T-cell (primary cell): Measurements from ENCODE around the gene PARVG. TPM values are rescaled to one million over a fixed set of nuclear protein-coding genes. Genes with fewer than 3 reads are reported as not detected.

Source experiments
- ATAC-seq, 4 experiments: fragments of 200-7000 bp in 3 of 4; fragments of 150-1000 bp in 1 of 4; cut with Tn5 transposase; replicated peaks in 1 of 4; 1 replicate in 3 of 4; 2 replicates in 1 of 4; pipeline ENCODE4 v1.10.0; 2021; ENCODE audit warnings: moderate library complexity in 3 of 4, mild to moderate bottlenecking in 2 of 4, moderate number of reproducible peaks in 1 of 4
- CTCF ChIA-PET, 2 donors: fragments of 300-600 bp; sonication (Branson Sonifier 250); formaldehyde crosslinking; loops; one replicate each; lab custom pipeline; 2022; ENCODE audit warnings: antibody characterized with exemption in 2 of 2; lab: Charles Lee
- POLR2A ChIA-PET, 2 donors: fragments of 300-600 bp; sonication (Branson Sonifier 250); formaldehyde crosslinking; loops; one replicate each; lab custom pipeline; 2022; ENCODE audit warnings: antibody characterized with exemption in 2 of 2; lab: Charles Lee
- DNase-seq, 35 experiments: peaks; one replicate each; pipeline versions ENCODE4 v3.0.0 to v3.0.0-alpha.2; 2013 to 2023
- H3K27ac ChIP-seq: one replicate; pipeline ENCODE4 v1.5.1; 2013; ENCODE audit warnings: low read length
- H3K27me3 ChIP-seq, 2 experiments: replicated peaks in 1 of 2; 1 replicate in 1 of 2; 2 replicates in 1 of 2; pipeline versions ENCODE4 v1.6.1 to v1.7.0; 2013; ENCODE audit warnings: low read length in 1 of 2, mixed read lengths in 1 of 2; ENCODE audit not compliant: control insufficient read depth in 2 of 2, insufficient read depth in 2 of 2; ENCODE audit errors: extremely low read depth in 1 of 2
- H3K36me3 ChIP-seq, 2 donors: 1 replicate in 1 of 2; 2 replicates in 1 of 2; pipeline versions ENCODE4 v1.6.1 to v1.7.0; 2013; ENCODE audit warnings: low read length in 1 of 2; ENCODE audit not compliant: control insufficient read depth in 2 of 2, insufficient read depth in 1 of 2; ENCODE audit errors: extremely low read depth in 1 of 2
- H3K4me1 ChIP-seq, 2 experiments: 1 replicate in 1 of 2; 2 replicates in 1 of 2; pipeline versions ENCODE4 v1.6.1 to v1.7.0; 2013; ENCODE audit warnings: low read length in 2 of 2, mixed read lengths in 1 of 2; ENCODE audit not compliant: insufficient read depth in 2 of 2, control insufficient read depth in 1 of 2; ENCODE audit errors: extremely low read depth in 1 of 2
- H3K4me3 ChIP-seq, 2 donors: 1 replicate in 1 of 2; 2 replicates in 1 of 2; pipeline versions ENCODE4 v1.5.1 to v1.7.0; 2013; ENCODE audit warnings: mild to moderate bottlenecking in 2 of 2, low read length in 1 of 2, moderate library complexity in 1 of 2; ENCODE audit not compliant: control insufficient read depth in 1 of 2; ENCODE audit errors: extremely low read depth in 1 of 2
- H3K9me3 ChIP-seq: 2 replicates; pipeline ENCODE4 v1.7.0; 2013
- H3K27ac Mint-ChIP-seq, 2 donors: one replicate each; pipeline ENCODE4 v1.8.0; 2020 to 2021; ENCODE audit warnings: mild to moderate bottlenecking in 2 of 2, mixed read lengths in 2 of 2
- H3K27me3 Mint-ChIP-seq, 2 donors: one replicate each; pipeline ENCODE4 v1.8.0; 2021 to 2022; ENCODE audit warnings: mixed read lengths in 2 of 2
- H3K36me3 Mint-ChIP-seq: one replicate; pipeline ENCODE4 v1.8.0; 2021; ENCODE audit warnings: mixed read lengths
- H3K4me1 Mint-ChIP-seq, 3 donors: one replicate each; pipeline ENCODE4 v1.8.0; 2020 to 2022; ENCODE audit warnings: mixed read lengths in 3 of 3, mild to moderate bottlenecking in 1 of 3
- H3K4me3 Mint-ChIP-seq, 3 donors: one replicate each; pipeline ENCODE4 v1.8.0; 2020 to 2022; ENCODE audit warnings: mild to moderate bottlenecking in 3 of 3, mixed read lengths in 3 of 3, moderate library complexity in 3 of 3
- H3K9me3 Mint-ChIP-seq, 3 donors: one replicate each; pipeline ENCODE4 v1.8.0; 2020 to 2022; ENCODE audit warnings: mixed read lengths in 3 of 3
- WGBS: methylation state at CpG from one replicate; pipeline ENCODE4 v1.1.5; 2013; ENCODE audit warnings: missing lambda C conversion rate; ENCODE audit not compliant: insufficient coverage; 5-methylcytosine and 5-hydroxymethylcytosine counted together
- total RNA-seq, 35 experiments: library from RNA in 6 of 35; stranded (reverse) in 6 of 35; fragments of 120-200 nt in 1 of 35; gene quantifications; one replicate each; pipeline versions ENCODE4 v1.2.1 to v1.2.4 and lab custom pipeline; 2013 to 2026

PARVG gene
- total RNA-seq, 5 donors from 2014 or later (not counting 1 experiment from before 2014, with no cell fraction given) = 153 to 236 (median 197) TPM

- no peaks in the 10 kb centered on the region for H3K4me1 Mint-ChIP-seq
- POLR2A ChIA-PET = no interaction called here
- no peak overlapping the region for H3K4me3 Mint-ChIP-seq
- DNase-seq = no peak
- Histone ChIP-seq H3K4me1 (no peaks in the 10 kb centered on the region), H3K36me3 (no peaks in the 10 kb centered on the region), H3K4me3 (no peak overlapping the region), H3K9me3 (no peaks in the 10 kb centered on the region), H3K27me3 (peaks cover 0 to 47% of the 10 kb centered on the region in 2 experiments), H3K27ac (no peak overlapping the region)
- CTCF ChIA-PET = no interaction called here
- peaks cover 4% of the 10 kb centered on the region for H3K36me3 Mint-ChIP-seq
- H3K27me3 Mint-ChIP-seq = peaks cover 12 to 23% of the 10 kb centered on the region in 2 donors
- no peak overlapping the region for H3K27ac Mint-ChIP-seq
- H3K9me3 Mint-ChIP-seq = peaks cover 0 to 14% (median 10%) of the 10 kb centered on the region in 3 donors
- WGBS = 80% methylated on average over 8 of the region's 10 CpGs
- ATAC-seq = no peak
These were observed 68.2 kb downstream of the PARVG start for GRCh38 chr22:44248926-44249325.

DNA sequence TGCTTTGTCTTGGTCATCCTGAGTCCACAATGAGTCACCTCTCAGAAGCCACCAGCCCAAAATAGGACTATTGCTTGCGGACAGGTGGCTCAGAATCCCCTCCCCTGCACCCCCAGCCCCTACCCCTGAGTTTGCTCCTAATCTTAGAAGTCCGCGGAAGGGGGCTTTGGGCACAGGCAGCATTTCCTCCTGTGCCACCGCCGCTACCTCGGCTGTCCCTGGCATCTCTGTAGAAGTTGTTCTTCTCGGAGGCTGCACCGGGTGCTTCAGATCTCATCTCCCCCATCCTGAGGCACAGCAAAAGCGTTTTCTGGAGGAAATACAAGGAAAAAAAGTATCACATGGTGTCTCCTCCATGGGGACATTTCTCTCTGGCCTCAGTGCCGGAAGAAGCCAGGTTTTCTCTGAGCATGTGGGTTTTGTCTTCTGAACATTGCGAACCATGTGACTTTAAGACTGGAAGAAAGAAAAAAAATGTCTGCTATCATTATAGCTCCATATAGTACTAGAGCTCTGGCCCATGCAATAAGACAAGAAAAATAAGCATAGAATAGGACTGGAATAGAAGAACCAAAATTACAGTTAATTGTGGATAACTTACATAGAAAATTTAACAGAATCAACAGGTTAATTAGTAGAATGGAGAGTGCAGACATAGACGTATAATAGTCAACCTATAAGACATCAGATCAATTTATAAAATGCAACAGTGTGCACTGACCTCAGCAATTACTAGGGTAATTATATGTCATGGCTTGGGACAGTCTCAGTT, 68.8 kb downstream of the PARVG start:
- ATAC-seq = no peak
- no peak for DNase-seq
- Mint-ChIP-seq H3K27me3 (peaks cover 14 to 16% of the 10 kb centered on the region in 2 donors), H3K4me3 (no peak overlapping the region), H3K4me1 (no peaks in the 10 kb centered on the region), H3K36me3 (peaks cover 4% of the 10 kb centered on the region), H3K9me3 (peaks cover 0 to 14% (median 10%) of the 10 kb centered on the region in 3 donors), H3K27ac (no peak overlapping the region)
- Histone ChIP-seq H3K27ac (no peak overlapping the region), H3K4me1 (no peaks in the 10 kb centered on the region), H3K9me3 (no peaks in the 10 kb centered on the region), H3K36me3 (no peaks in the 10 kb centered on the region), H3K4me3 (no peak overlapping the region), H3K27me3 (peaks cover 0 to 41% of the 10 kb centered on the region in 2 experiments)
- ChIA-PET POLR2A (no interaction called here), CTCF (no interaction called here)
- 97% methylated on average over 5 of the region's 12 CpGs for WGBS

GRCh38 chr22:44254811-44255210, 74.1 kb downstream of the PARVG start:
- Histone ChIP-seq H3K36me3 (no peaks in the 10 kb centered on the region), H3K4me3 (no peak overlapping the region), H3K27me3 (peaks cover 3 to 5% of the 10 kb centered on the region in 2 experiments), H3K27ac (no peak overlapping the region), H3K4me1 (peaks cover 0 to 6% of the 10 kb centered on the region in 2 experiments), H3K9me3 (no peaks in the 10 kb centered on the region)
- no CpG with 5 or more reads among the region's 2 CpGs for WGBS
- ChIA-PET CTCF (no interaction called here), POLR2A (no interaction called here)
- no peak for ATAC-seq
- Mint-ChIP-seq H3K27ac (no peak overlapping the region), H3K9me3 (peaks cover 0 to 9% (median 6%) of the 10 kb centered on the region in 3 donors), H3K27me3 (peaks cover 3 to 17% of the 10 kb centered on the region in 2 donors), H3K4me3 (no peak overlapping the region), H3K36me3 (peaks cover 1% of the 10 kb centered on the region), H3K4me1 (peaks cover 0 to 7% (median 2%) of the 10 kb centered on the region in 3 donors)
- DNase-seq = no peak

GRCh38 chr22:44256085-44256484, 75.4 kb downstream of the PARVG start:
- peaks cover 3 to 5% of the 10 kb centered on the region in 2 experiments for H3K27me3 ChIP-seq
- Mint-ChIP-seq H3K27ac (no peak overlapping the region), H3K4me3 (no peak overlapping the region), H3K4me1 (peaks cover 0 to 9% (median 2%) of the 10 kb centered on the region in 3 donors), H3K36me3 (no peaks in the 10 kb centered on the region), H3K9me3 (no peaks in the 10 kb centered on the region), H3K27me3 (peaks cover 0 to 17% of the 10 kb centered on the region in 2 donors)
- no peak overlapping the region for H3K4me3 ChIP-seq
- no peak for DNase-seq
- no peak for ATAC-seq
- POLR2A ChIA-PET = no interaction called here
- CTCF ChIA-PET = no interaction called here
- peaks cover 0 to 6% of the 10 kb centered on the region in 2 experiments for H3K4me1 ChIP-seq
- no peaks in the 10 kb centered on the region for H3K9me3 ChIP-seq
- H3K27ac ChIP-seq = no peak overlapping the region
- H3K36me3 ChIP-seq = no peaks in the 10 kb centered on the region
- 72% methylated on average over 6 of the region's 6 CpGs for WGBS

- H3K27me3 Mint-ChIP-seq = peaks cover 0 to 17% of the 10 kb centered on the region in 2 donors
These were observed 76.1 kb downstream of the PARVG start for GRCh38 chr22:44256556-44257485.

More at GRCh38 chr22:44256556-44257485, 76.1 kb downstream of the PARVG start:
- H3K36me3 ChIP-seq = no peaks in the 10 kb centered on the region
- no peak overlapping the region for H3K27ac ChIP-seq
- WGBS = 68% methylated on average over 7 of the region's 13 CpGs
- peaks cover 0 to 9% (median 2%) of the 10 kb centered on the region in 3 donors for H3K4me1 Mint-ChIP-seq
- ATAC-seq (no peak), DNase-seq (no peak)
- H3K4me1 ChIP-seq = peaks cover 0 to 6% of the 10 kb centered on the region in 2 experiments
- H3K27ac Mint-ChIP-seq = no peak overlapping the region
- POLR2A ChIA-PET = no interaction called here
- no peaks in the 10 kb centered on the region for H3K36me3 Mint-ChIP-seq
- H3K9me3 Mint-ChIP-seq = no peaks in the 10 kb centered on the region
- CTCF ChIA-PET = no interaction called here
- H3K27me3 ChIP-seq = peaks cover 3 to 5% of the 10 kb centered on the region in 2 experiments
- H3K4me3 Mint-ChIP-seq = no peak overlapping the region
- no peak overlapping the region for H3K4me3 ChIP-seq
- H3K9me3 ChIP-seq = no peaks in the 10 kb centered on the region
